ENCODE results near the gene TMEM236.

DNA sequence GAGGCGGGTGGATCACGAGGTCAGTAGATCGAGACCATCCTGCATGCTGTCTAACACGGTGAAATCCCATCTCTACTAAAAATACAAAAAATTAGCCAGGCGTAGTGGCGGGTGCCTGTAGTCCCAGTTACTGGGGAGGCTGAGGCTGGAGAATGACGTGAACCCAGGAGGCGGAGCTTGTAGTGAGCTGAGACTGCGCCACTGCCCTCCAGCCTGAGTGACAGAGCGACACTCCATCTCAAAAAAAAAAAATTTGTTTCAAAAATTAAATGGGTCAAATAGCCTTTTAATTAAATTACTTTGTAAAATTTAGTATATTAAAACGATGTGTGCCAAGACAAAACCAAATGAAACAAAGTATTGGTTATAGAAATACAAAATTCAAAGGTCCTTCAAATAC, 50.3 kb downstream of the TMEM236 start:
- TF ChIP-seq, protein P1, sequence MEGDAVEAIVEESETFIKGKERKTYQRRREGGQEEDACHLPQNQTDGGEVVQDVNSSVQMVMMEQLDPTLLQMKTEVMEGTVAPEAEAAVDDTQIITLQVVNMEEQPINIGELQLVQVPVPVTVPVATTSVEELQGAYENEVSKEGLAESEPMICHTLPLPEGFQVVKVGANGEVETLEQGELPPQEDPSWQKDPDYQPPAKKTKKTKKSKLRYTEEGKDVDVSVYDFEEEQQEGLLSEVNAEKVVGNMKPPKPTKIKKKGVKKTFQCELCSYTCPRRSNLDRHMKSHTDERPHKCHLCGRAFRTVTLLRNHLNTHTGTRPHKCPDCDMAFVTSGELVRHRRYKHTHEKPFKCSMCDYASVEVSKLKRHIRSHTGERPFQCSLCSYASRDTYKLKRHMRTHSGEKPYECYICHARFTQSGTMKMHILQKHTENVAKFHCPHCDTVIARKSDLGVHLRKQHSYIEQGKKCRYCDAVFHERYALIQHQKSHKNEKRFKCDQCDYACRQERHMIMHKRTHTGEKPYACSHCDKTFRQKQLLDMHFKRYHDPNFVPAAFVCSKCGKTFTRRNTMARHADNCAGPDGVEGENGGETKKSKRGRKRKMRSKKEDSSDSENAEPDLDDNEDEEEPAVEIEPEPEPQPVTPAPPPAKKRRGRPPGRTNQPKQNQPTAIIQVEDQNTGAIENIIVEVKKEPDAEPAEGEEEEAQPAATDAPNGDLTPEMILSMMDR (IDR thresholded peaks at IDR 0.05): no peak
- TF ChIP-seq POLR2A (IDR thresholded peaks at IDR 0.05): no peak
